ENCODE results near the gene BTN3A1. TPM values are rescaled to one million over a fixed set of nuclear protein-coding genes. Genes with fewer than 3 reads are reported as not detected.
"Not testable (repeated sequence)": the region's sequence is repeated elsewhere in the genome, so short reads cannot be mapped to it uniquely, and the experiment has no call there.

Gene BTN3A1
- 14.0 and 19.6 TPM in 2 replicates for total RNA-seq (2014; rRNA removed; shearing (Covaris generic))

GRCh38 chr6:26401987-26402658 is at the start of gene BTN3A1:
TSS of gene BTN3A1 (plus strand) at chr6:26402275. CDS start at chr6:26405564, 3,289 bp downstream.
- peak; percentile 77 for DNase-seq (ENCODE audit: low spot score)

DNA sequence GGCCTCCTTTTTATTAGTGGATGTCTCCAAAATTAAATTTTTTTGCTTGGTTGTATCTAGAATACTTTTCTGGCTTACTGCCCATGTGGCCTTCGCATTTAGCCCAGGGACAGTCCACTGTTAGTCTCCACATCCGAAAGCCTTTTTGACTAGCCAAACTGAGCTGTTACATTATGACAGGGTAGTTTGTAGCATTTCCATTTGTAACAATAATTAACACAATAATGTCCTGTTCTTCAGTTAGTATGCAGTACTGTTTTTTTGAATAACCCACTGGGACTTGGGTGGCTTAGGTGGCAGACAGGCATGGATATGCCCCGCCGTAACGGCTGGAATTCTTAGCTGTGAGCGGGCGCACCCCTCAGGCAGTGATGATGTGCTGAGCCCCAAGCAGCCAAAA is 49.8 kb upstream of the BTN3A1 start:
- DNase-seq (ENCODE audit: low spot score), result no peak

DNA sequence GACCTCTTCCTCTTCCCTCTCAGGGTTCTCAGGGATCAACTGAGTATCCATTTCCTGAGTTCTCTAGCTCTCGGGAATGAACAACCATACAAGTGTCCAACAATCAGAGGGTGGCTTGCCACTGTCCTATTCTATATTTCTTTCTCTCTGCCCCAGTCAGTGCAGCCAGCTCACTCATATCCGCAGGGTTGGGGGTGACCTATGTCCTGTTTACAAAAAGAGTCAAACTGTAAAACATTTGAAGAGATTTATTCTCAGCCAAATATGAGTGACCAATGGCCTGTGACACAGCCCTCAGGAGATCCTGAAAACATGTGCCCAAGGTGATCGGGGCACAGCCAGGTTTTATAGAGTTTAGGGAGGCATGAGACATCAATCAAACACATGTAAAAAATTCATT is 47.9 kb upstream of the BTN3A1 start:
- no peak for DNase-seq (ENCODE audit: low spot score)

- DNase-seq (ENCODE audit: low spot score), result no peak
These were observed 46.7 kb upstream of the BTN3A1 start for GRCh38 chr6:26355366-26355765.

DNA sequence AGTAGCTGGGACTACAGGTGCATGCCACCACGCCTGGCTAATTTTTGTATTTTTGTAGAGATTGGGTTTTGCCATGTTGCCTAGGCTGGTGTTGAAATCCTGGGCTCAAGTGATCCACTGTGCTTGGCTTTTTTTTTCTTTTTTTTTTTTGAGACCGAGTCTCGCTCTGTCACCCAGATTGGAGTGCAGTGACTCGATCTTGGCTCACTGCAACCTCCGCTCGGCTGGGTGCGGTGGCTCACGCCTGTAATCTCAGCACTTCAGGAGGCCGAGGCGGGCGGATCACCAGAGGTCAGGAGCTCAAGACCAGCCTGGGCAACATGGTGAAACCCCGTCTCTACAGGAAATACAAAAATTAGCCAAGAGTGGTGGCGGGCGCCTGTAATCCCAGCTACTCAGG is 44.5 kb upstream of the BTN3A1 start:
- DNase-seq (ENCODE audit: low spot score), result not testable (repeated sequence)

- no peak for DNase-seq (ENCODE audit: low spot score)
These were observed 43.5 kb upstream of the BTN3A1 start for GRCh38 chr6:26358511-26358981.

GRCh38 chr6:26359765-26360164 is 42.3 kb upstream of the BTN3A1 start:
- DNase-seq (ENCODE audit: low spot score), result no peak

GRCh38 chr6:26360451-26361416 is 41.3 kb upstream of the BTN3A1 start:
- DNase-seq (ENCODE audit: low spot score), result no peak

- DNase-seq (ENCODE audit: low spot score), result no peak
These were observed 40.5 kb upstream of the BTN3A1 start for GRCh38 chr6:26361544-26361943.

DNA sequence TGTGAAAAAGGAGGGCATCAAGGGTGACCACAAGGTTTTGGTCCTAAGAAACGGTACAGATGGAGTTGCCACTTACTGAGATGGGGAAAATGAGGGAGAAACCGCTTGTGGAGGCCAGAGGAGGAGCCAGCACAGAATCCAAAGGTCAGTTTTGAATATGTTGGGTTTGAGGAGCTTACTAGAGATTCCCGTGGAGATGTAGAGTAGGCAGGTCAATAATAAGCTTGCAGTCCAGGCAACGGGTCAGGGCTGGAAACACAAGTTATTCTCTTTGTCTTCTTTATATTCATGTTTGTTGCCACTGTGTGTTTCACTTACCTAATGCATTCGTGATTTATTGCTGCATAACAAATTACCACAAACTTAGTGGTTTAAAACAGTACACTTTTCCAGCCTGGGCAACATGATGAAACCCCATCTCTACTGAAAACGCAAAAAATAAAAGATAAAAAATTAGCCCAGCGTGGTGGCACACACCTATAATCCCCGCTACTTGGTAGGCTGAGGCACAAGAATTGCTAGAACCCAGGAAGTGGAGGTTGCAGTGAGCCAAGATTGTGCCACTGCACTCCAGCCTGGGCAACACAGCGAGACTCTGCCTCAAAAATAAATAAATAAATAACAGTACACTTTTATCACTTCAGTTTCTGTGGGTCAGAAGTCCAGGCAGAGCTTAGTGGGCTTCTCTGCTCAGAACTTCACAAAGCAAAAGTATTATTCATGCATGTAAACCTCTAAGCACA is 39.8 kb upstream of the BTN3A1 start:
- DNase-seq (ENCODE audit: low spot score), result no peak

DNA sequence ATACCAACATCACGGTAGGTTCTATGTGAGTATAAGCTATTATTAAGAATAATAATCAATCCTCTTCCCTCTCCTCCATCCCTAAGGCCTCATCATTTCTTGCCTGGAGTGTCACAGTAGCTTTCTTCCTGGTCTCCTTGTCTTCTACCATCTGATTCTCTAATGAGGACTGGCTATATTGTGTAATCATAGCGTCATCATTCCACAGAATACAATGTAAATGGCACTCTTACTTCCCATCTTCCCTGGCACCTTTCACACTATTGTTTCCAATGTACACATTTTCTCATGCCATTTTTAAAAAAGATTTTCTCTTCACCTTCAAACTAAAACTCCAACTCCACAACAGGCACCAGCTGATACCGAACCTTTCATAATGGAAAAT is 39.2 kb upstream of the BTN3A1 start:
- no peak for DNase-seq (ENCODE audit: low spot score)

DNA sequence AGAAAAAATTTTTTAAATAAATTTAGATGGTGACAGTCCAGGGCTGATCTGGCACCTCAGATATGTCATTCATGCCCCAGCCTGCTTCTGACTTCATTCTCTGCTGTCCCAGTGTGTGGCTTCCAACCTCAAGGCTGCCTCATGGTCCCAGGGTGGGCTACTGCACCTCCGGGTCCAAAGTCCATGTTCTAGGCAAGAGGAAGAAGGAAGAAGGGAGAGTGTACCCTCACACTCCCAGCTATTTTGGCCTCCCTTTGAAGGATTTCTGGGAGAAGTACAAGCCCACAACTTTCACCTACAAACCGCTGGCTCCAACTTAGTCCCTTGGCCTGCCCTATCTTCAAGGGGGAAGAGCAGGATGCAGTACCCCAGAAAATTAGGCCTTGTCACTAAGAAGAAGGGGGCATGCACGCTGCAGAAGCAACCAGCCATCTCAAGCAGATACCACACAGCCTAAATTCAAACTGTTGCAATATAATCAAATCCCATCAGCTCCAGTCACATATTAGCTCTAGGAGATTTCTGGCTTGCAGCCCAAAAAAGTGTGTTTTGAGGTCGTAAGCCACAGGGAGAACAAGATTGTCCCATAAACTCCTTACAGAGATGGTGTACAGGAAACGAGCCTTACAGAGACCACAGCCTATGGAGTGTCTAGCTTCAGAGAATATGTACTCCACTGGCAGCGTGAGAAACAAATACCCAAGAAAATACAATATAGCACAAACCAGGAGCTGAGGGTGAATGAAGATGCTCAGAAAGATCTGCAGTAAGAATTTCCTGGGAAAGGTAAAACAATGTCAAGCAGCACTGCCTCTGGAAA is 38.0 kb upstream of the BTN3A1 start:
- DNase-seq (ENCODE audit: low spot score), result peak; percentile 19

- no peak for DNase-seq (ENCODE audit: low spot score)
These were observed 36.5 kb upstream of the BTN3A1 start for GRCh38 chr6:26365633-26365995.

- peak; percentile 16 for DNase-seq (ENCODE audit: low spot score)
These were observed 35.6 kb upstream of the BTN3A1 start for GRCh38 chr6:26366504-26366903.

GRCh38 chr6:26367114-26367513 is 35.0 kb upstream of the BTN3A1 start:
- DNase-seq (ENCODE audit: low spot score), result no peak

DNA sequence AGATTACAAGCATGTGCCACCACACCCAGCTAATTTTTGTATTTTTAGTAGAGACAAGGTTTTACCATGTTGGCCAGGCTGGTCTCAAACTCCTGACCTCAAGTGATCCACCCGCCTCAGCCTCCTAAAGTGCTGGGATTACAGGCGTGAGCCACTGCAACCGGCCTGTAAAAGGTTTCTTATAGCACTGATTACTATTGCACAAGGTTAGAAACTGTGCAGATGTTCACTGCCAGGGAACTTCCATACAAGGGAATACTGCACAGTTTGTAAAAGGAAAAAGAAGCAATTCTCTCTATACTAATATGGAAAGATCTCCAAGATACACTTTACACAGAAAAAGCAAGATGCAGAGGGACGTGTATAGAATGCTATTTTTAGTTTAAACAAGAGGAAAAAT is 30.3 kb upstream of the BTN3A1 start:
- DNase-seq (ENCODE audit: low spot score), result not testable (repeated sequence)

- DNase-seq (ENCODE audit: low spot score), result no peak
These were observed 29.5 kb upstream of the BTN3A1 start for GRCh38 chr6:26372308-26373144.

DNA sequence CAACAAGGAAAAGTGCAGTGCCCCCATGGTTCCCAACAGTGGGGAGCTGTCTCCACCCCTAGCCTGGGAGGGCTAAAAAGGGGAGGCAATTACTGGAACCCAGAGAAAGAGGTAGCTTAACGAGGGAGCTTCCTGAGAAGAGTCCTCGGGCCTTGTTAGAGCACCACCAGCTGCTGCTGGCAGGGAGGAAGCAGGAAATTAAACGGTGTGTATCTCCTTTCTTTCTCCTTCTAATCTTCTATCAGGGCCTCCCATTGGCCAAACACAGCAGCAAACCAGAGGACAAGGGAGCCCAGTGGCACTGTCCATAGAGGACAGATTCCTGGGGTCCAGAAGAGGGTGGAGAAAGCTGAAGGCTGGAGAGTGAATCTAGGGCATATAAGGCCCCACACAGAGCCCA is 26.8 kb upstream of the BTN3A1 start:
- no peak for DNase-seq (ENCODE audit: low spot score)

DNA sequence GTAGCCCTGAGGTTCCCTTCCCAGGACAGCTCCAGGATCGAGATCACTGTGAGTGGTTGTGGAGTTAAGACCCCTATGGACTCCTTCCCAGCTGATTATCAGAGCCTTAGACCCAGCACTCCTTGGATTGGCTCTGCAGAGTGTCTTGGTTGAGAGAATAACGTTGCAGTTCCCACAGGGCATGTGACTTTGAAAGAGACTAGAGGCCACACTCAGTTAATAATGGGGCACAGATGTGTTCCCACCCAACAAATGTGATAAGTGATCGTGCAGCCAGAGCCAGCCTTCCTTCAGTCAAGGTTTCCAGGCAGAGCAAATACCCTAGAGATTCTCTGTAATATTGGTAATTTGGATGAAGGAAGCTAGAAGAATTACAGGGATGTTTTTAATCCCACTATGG is 24.4 kb upstream of the BTN3A1 start:
- DNase-seq (ENCODE audit: low spot score), result no peak

DNA sequence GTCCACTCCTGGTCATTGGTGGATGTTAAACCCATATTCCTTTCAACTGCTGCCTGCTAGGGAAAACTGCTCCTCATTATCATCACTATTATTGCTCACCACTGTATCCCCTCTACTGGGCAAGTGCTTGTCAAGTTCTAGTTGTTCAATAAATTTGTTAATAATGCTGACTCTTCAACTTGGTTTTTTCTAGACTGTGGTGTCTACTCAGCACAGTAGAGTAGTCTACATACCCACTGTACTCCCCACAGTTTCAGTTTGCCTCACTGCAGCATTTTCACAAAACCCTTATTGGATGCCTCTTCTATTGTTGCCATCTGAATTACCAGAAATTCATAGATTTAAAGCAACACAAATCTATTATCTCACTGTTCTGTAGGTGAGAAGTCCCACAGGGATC is 23.9 kb upstream of the BTN3A1 start:
- DNase-seq (ENCODE audit: low spot score), result not testable (repeated sequence)
